ENCODE data around the gene PDGFB.

PDGFB gene

GRCh38 chr22:39204216-39204615 is 40.6 kb downstream of the PDGFB start:
- Histone ChIP-seq H3K4me3 (replicated peaks; ENCODE audit: insufficient read depth, low read length) (no peak overlapping the region), H3K27ac (replicated peaks) (no peak overlapping the region), H3K27me3 (ENCODE audit: insufficient read depth, poor library complexity, severe bottlenecking) (peaks cover 3% of the 10 kb centered on the region)
- no peak for DNase-seq (ENCODE audit: low read depth in 1 of 2, low spot score in 1 of 2)
- TF ChIP-seq CTCF (IDR thresholded peaks at IDR 0.05; ENCODE audit: insufficient read depth, low read length): no peak
- no peak for TF ChIP-seq SPI1 (IDR thresholded peaks at IDR 0.05; ENCODE audit: borderline replicate concordance, low read depth)
- no peak for TF ChIP-seq POLR2AphosphoS5 (IDR thresholded peaks at IDR 0.05; ENCODE audit: low read depth)
- TF ChIP-seq REST (IDR thresholded peaks at IDR 0.05; ENCODE audit: insufficient replicate concordance, low read depth): no peak
- no peak for TF ChIP-seq GABPA (IDR thresholded peaks at IDR 0.05; ENCODE audit: low read depth)

GRCh38 chr22:39197578-39197977 is 47.2 kb downstream of the PDGFB start:
- Histone ChIP-seq H3K27ac (replicated peaks) (no peak overlapping the region), H3K27me3 (ENCODE audit: insufficient read depth, poor library complexity, severe bottlenecking) (peaks cover 3% of the 10 kb centered on the region), H3K4me3 (replicated peaks; ENCODE audit: insufficient read depth, low read length) (no peak overlapping the region)
- TF ChIP-seq CTCF (IDR thresholded peaks at IDR 0.05; ENCODE audit: insufficient read depth, low read length) (no peak), GABPA (IDR thresholded peaks at IDR 0.05; ENCODE audit: low read depth) (no peak), REST (IDR thresholded peaks at IDR 0.05; ENCODE audit: insufficient replicate concordance, low read depth) (no peak), POLR2AphosphoS5 (IDR thresholded peaks at IDR 0.05; ENCODE audit: low read depth) (no peak), SPI1 (IDR thresholded peaks at IDR 0.05; ENCODE audit: borderline replicate concordance, low read depth) (no peak)
- DNase-seq (ENCODE audit: low read depth in 1 of 2, low spot score in 1 of 2): no peak

GRCh38 chr22:39194098-39194497 is 50.7 kb downstream of the PDGFB start:
- no peak overlapping the region for H3K4me3 ChIP-seq (replicated peaks; ENCODE audit: insufficient read depth, low read length)
- no peaks in the 10 kb centered on the region for H3K27me3 ChIP-seq (ENCODE audit: insufficient read depth, poor library complexity, severe bottlenecking)
- no peak for DNase-seq (ENCODE audit: low read depth in 1 of 2, low spot score in 1 of 2)
- no peak overlapping the region for H3K27ac ChIP-seq (replicated peaks)
- TF ChIP-seq CTCF (IDR thresholded peaks at IDR 0.05; ENCODE audit: insufficient read depth, low read length) (no peak), GABPA (IDR thresholded peaks at IDR 0.05; ENCODE audit: low read depth) (no peak), SPI1 (IDR thresholded peaks at IDR 0.05; ENCODE audit: borderline replicate concordance, low read depth) (no peak), POLR2AphosphoS5 (IDR thresholded peaks at IDR 0.05; ENCODE audit: low read depth) (no peak), REST (IDR thresholded peaks at IDR 0.05; ENCODE audit: insufficient replicate concordance, low read depth) (no peak)

Measured in HL-60 (cell line).